Astrocyte of the hippocampus (primary cell): ENCODE data around the gene DSCAML1.

Source experiments
- DNase-seq: peaks from one replicate; pipeline ENCODE4 v3.0.0; 2011; ENCODE audit warnings: low read depth, low spot score

Gene DSCAML1

GRCh38 chr11:117427356-117427874 lies 369.6 kb downstream of the DSCAML1 start:
- DNase-seq, result no peak

GRCh38 chr11:117426941-117427340 lies 370.1 kb downstream of the DSCAML1 start:
- DNase-seq, result no peak

- peak; percentile 80 for DNase-seq
These were observed 370.7 kb downstream of the DSCAML1 start for GRCh38 chr11:117426297-117426685.

GRCh38 chr11:117425679-117426296 lies 371.2 kb downstream of the DSCAML1 start:
- DNase-seq, result no peak

- DNase-seq, result no peak
These were observed 372.2 kb downstream of the DSCAML1 start for GRCh38 chr11:117424781-117425180.

GRCh38 chr11:117423046-117423575 lies 373.9 kb downstream of the DSCAML1 start:
- DNase-seq, result no peak

GRCh38 chr11:117421476-117421875 lies 375.5 kb downstream of the DSCAML1 start:
- no peak for DNase-seq

- DNase-seq, result no peak
These were observed 376.0 kb downstream of the DSCAML1 start for GRCh38 chr11:117421041-117421440.

GRCh38 chr11:117420598-117420997 lies 376.4 kb downstream of the DSCAML1 start:
- no peak for DNase-seq

GRCh38 chr11:117420143-117420485 lies 376.9 kb downstream of the DSCAML1 start:
- no peak for DNase-seq

GRCh38 chr11:117419482-117420142 lies 377.4 kb downstream of the DSCAML1 start:
- no peak for DNase-seq

- no peak for DNase-seq
These were observed 378.1 kb downstream of the DSCAML1 start for GRCh38 chr11:117418737-117419481.

- DNase-seq, result no peak
These were observed 379.2 kb downstream of the DSCAML1 start for GRCh38 chr11:117417856-117418255.

GRCh38 chr11:117417342-117417741 lies 379.7 kb downstream of the DSCAML1 start:
- no peak for DNase-seq

GRCh38 chr11:117415358-117415896 lies 381.6 kb downstream of the DSCAML1 start:
- no peak for DNase-seq

GRCh38 chr11:117414724-117415123 lies 382.3 kb downstream of the DSCAML1 start:
- no peak for DNase-seq

GRCh38 chr11:117413616-117414015 lies 383.4 kb downstream of the DSCAML1 start:
- DNase-seq, result no peak

- no peak for DNase-seq
These were observed 384.3 kb downstream of the DSCAML1 start for GRCh38 chr11:117412653-117413275.

- DNase-seq, result no peak
These were observed 384.8 kb downstream of the DSCAML1 start for GRCh38 chr11:117412176-117412575.

GRCh38 chr11:117411736-117412135 lies 385.3 kb downstream of the DSCAML1 start:
- no peak for DNase-seq

- no peak for DNase-seq
These were observed 385.9 kb downstream of the DSCAML1 start for GRCh38 chr11:117410861-117411710.
